ENCODE data around the gene NRL. TPM values are rescaled to one million over a fixed set of nuclear protein-coding genes. Genes with fewer than 3 reads are reported as not detected.

Gene NRL
- total RNA-seq, 2 donors from 2014 or later, result 1.2 to 1.5 TPM

DNA sequence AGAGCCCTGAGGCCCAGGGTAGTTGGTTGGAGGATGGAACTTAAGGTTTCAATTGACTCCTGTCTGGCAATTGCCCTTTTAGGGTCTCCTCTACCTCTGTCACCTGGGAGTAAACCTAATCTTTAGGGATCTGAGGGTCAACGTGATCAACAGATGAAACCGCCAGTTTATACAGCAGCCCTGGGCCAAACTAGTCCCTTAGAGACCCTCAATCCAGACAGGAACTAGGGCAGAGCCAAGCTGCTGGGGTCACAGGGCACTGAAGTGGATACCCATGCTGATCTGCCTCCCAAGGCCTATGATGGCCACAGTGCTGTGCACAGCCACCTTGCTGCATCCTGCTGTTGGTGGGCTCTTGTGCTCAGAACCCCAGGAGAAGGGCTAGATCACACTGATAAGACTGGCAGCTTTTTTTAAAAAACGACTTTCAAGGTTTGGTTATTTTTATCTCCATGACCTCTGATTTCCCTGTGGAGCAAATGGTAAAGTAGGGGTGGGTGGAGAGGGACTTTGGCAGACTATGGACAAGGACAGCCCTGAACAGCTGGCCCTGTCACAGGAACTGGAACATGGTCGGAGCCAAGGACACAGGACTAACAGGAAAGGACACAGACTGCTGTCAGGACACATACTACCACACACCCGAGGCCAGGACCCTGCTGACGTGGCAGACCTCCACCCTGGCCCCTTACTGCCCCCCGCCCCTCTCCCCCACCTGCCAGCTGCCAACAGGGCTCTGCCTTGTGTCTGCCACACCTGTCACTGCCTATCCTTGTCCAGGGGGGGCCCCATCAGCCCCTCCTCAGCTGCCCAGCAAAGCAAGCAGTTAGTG, 16.2 kb upstream of the NRL start:
- ATAC-seq, result no peak
- intact Hi-C loops (cut with DNase I, micrococcal nuclease), result no loop called here
- DNase-seq, result no peak

DNA sequence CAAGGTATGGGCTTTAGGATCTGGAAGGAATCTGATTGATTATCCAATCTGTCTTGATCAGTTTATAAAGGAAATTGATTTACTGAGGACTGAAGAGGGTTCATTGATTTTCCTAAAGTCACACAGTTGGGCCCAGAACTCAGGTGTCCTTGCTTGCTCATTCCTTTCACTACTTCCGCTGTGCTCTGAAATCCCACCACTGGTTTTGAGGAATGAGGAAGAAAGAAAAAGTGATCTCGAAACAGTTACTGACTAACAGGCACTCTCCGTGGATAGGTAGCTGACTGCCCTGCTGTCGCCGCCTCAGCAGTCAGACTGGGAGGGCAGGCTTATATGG, 15.6 kb upstream of the NRL start, which contains the start of gene FITM1:
Gene FITM1 (plus strand): TSS at position 280 of the 337 bp plus-strand sequence. CDS start 905 bp downstream, outside the sequence.
- DNase-seq (no peak), ATAC-seq (no peak)
- intact Hi-C loops (cut with DNase I, micrococcal nuclease), result no loop called here

DNA sequence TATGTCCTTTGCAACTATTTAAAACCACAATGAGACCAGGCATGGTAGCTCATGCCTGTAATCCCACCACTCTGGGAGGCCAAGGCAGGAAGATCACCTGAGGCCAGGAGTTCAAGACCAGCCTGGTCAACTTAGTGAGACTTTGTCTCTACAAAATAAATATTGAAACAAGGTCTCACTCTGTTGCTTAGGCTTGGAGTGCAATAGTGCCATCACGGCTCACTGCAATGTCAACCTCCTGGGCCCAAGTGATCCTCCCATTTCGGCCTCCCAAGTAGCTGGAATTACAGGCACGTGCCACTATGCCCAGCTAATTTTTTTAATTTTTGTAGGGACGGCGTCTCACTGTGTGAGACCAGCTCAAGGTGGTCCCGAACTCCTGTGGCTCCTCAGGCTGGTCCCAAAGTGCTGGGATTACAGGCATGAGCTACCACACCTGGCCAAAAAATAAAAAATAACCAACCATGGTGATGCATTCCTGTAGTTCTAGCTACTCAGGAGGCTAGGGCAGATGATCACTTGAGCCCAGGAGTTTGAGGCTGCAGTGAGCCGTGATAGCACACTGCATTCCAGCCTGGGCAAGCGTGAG, 14.8 kb upstream of the NRL start:
- ATAC-seq (no peak), DNase-seq (no peak)
- intact Hi-C loops (cut with DNase I, micrococcal nuclease), result no loop called here

DNA sequence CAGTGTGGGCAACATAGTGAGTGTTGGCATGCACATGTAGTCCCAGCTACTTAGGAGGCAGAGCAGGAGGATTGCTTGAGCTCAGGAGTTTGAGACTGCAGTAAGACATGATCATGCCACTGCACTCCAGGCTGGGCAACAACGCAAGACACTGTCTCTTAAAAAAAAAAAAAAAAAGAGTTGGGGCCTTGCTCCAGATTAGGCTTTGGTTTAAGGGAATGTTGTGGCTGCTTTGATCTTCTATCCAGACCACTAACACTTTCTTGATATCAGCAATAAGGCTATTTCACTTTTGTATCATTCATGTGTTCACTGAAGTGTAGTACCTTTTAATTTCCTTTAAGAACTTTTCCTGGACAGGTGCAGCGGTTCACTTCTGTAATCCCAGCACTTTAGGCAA, 12.9 kb upstream of the NRL start:
- DNase-seq (no peak), ATAC-seq (no peak)
- intact Hi-C loops (cut with DNase I, micrococcal nuclease), result no loop called here

DNA sequence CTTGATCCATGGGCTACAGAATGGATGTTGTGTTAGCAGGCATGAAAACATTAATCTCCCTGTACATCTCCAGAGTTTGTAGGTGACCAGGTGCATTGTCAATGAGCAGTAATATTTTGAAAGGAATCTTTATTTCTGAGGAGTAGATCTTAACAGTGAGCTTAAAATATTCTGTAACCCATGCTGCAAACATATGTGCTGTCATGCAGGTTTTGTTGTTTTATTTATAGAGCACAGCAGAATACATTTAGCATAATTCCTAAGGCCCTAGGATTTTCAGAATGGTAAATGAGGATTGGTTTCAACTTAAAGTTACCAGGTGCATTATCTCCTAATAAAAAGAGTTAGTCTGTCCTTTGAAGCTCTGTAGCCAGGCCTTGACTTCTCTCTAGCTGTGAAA, 12.2 kb upstream of the NRL start:
- intact Hi-C loops (cut with DNase I, micrococcal nuclease), result no loop called here
- ATAC-seq, result no peak
- no peak for DNase-seq

DNA sequence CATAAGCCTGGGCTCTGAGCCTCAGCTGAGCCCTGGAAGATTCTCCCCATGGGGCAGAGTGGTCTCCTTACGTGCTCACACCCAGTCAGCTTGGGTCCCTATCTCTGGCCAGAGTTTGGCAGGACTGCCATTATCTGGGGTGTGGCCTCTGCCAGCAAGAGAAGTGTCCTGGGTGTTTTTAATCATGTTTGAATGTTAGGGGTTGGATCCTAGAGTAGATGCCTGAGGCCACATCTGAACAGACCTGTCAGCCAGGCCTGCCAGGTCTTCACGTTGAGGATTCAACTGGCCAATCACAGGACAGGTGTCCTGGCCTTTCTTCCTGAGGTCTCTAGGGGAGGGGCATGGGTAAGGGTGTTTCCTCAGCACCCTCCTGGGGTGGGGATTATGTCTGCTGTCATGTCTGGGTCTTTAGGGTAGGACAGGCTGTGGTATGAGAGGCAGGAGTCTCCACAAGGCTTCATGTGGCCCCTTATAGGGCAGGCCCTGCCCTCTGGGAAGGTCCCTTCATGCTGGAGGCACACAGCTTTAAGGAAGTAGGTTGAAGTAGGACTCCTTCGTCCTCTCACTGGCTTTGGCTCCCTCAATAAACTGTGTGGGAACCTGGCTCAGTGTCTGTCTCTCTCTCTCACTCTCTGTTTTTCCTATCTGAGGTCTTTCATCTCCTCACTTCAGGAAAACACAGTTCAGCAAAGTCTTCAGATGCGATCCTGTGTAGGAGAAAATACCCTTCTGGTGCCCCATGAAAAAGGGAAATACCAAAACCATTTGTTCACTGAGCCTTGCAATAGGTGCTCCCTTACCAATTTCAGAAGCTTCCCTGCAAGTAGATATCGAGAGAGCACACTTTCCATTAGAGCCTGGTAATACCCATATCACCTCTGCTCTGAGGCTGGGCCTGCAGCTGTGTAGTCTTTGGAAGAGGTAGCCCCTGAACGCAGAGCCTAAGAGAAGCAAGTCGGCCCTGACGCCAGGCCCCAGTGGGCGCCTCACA, 9.0 kb upstream of the NRL start:
- intact Hi-C loops (cut with DNase I, micrococcal nuclease), result no loop called here
- ATAC-seq, result peak; percentile 21
- DNase-seq, result no peak

DNA sequence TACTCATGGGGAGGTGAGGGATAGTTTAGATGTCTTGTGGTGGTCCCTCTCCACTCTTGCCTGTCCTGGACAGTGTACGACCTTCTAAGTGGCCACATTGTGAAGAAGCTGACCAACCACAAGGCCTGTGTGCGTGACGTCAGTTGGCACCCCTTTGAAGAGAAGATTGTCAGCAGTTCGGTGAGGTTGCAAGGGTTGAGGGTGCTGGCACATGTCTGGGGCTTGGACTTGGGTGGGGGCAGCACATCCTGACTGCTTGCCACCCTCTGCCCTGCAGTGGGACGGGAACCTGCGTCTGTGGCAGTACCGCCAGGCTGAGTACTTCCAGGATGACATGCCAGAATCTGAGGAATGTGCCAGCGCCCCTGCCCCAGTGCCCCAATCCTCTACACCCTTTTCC, 8.1 kb upstream of the NRL start:
- ATAC-seq (no peak), DNase-seq (no peak)
- intact Hi-C loops (cut with DNase I, micrococcal nuclease), result no loop called here

DNA sequence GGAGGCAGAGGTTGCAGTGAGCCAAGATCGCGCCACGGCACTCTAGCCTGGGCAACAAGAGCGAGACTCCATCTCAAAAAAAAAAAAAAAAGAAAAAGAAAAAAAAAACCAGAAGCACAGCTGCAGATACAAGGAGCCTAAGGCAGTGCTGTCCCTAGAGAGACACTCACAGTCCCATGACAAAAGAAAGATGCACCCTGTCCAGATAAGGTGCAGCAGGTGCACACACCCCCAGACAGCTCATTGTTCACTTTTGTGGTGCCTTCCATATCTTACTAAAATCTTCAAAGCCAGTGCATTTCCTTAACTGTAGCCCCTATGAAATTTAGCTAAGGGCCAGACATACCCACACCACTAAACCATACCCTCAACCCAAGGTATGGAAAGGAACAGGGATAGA, 7.7 kb upstream of the NRL start:
- no peak for DNase-seq
- no peak for ATAC-seq
- intact Hi-C loops (cut with DNase I, micrococcal nuclease), result no loop called here

DNA sequence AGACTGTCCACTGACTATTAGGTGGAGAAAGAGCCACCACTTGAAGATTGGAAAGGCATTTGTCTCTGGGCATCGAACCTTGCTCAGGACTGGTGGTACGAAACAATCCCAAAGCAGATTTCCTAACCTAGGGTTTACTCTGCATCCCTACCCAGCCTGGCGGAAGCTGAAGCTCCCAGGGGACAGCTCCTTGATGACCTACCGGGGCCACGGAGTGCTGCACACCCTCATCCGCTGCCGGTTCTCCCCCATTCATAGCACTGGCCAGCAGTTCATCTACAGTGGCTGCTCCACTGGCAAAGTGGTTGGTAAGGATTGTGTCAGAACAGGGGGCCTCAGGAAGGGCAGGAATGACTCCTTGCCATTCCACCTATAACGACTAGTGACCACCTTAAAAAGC, 6.5 kb upstream of the NRL start:
- no peak for ATAC-seq
- DNase-seq, result no peak
- intact Hi-C loops (cut with DNase I, micrococcal nuclease), result no loop called here

DNA sequence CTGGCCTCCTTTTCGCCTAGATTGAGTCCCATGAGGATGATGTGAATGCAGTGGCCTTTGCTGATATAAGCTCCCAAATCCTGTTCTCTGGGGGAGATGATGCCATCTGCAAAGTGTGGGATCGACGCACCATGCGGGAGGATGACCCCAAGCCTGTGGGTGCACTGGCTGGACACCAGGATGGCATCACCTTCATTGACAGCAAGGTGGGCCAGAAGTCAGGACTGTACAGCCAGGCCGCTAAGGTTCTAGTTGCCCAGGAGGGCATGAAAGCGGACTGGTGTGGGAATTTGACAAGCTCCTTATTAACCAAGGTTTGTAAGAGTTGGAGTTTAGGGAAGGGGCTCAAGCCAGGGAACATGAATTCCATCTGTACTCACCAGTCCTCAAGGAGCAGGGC, 4.9 kb upstream of the NRL start:
- ATAC-seq, result no peak
- intact Hi-C loops (cut with DNase I, micrococcal nuclease), result no loop called here
- DNase-seq, result no peak

DNA sequence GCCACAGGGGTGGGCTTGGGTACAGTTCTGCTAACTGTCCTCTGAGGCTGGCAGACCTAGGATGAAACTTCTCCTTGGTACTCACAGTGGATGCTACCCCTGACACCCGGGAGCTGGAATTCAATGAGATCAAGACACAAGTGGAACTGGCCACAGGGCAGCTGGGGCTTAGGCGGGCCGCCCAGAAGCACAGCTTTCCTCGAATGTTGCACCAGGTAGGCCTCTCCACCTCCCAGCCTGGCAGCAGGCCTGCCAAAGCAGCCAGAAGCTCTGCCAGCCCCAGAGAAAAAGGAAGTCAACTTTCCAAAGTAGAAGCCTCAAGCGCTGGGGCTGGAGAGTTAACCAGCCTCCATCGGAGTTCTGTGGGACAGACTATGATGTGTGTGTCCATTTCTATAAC, 2.4 kb upstream of the NRL start:
- DNase-seq (no peak), ATAC-seq (no peak)
- intact Hi-C loops (cut with DNase I, micrococcal nuclease), result no loop called here

DNA sequence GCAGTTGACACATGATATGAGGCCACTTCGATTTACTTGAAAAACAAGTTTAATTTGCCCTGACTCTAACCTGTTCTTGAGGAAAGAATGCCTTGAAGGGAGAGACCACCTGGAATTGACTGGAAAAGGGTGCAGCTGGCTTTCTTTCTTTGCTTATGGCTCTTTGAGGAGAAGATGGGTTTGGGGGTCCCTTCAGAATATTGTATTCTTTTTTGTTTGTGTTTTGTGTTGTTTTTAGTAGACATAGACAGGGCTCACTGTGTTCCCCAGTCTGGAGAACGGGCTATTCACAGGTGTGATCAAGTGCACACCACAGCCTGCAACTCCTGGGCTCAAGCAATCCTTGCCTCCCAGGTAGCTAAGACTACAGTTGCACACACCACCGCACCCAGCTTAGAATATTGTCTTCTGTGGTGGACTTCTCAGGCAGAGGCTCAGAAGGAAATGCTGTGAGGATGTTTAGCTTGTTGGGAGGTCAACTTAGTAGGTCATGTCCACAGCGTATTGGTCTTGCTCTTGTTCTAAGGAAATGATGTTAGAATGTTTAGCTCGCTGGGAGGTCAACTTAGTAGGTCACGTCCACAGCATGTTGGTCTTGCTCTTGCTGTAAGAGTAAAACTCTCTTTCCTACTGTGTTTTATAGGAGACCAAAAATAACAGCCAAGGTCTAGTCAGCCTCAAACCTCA, 1.5 kb upstream of the NRL start:
- DNase-seq, result no peak
- no peak for ATAC-seq
- intact Hi-C loops (cut with DNase I, micrococcal nuclease), result no loop called here

DNA sequence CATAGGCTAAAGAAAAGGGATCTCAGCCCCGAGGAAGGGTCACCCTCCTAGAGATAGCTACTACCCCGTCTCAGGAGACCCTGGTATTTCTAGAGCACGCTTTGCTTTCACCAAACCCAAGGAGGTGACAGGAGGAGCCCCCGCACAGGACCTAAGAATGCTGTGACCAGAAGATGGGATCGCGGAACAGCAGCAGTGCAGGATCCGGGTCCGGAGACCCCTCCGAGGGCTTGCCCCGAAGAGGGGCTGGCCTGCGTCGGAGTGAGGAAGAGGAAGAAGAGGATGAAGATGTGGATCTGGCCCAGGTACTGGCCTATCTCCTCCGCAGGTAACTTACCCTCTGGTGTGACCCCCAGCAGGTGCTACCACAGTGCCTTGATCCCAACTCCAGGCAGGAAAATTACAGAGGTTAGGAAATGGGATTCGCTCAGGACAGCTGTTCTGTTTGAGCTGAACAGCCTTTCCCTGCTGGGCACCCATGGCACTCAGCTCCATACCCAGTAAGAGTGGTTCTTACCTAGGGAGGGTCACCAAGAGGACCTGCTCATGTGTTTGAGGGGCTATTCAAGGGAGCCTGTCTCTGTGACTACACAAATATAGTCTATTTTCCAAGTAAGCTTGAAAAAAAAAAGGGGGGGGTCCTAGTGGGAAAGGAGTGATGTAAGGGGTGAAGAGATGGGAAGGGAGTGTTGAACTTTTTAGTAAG, 826 bp upstream of the NRL start:
- intact Hi-C loops (cut with DNase I, micrococcal nuclease), result no loop called here
- DNase-seq (peak in 1 of 2 donors; percentile 31), ATAC-seq (no peak)

DNA sequence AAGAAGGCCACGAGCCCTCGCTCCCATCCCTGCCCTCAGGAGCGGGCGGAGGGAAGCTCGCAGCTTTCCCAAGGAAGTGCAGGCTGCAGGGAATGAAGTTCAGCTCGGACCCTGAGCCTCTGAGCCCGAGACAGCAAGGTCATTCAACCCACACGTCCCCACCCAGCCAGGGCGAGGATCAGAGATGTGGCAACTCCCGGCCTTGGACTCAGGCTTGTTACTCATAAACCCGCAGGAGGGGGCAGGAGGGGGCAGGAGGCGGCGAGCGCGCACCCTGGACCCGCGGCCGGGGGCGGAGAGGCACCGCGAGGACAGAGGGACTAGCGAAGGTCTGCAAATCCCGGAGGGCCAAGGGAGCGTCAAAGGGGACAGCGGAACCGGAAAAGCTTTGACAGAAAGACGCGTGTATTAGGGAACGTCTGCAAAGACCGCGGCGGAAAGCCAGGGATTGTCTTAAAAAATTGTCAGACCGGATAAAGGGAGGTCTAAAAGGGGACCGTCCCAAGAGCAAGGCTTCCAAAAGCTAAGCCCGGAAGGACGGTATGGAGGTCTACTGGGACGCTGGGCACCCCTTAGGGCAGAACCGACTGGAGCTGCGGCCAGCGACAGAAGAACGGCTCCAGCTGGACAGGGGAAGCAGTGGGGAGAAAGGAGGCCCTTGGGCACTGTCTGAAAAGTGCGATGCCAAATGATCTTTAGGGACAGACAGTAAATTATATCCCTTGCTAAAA, 783 bp downstream of the NRL start:
- DNase-seq (peak; percentile 90 to 94), ATAC-seq (peak; percentile 67)
- intact Hi-C loops (cut with DNase I, micrococcal nuclease), result no loop called here

DNA sequence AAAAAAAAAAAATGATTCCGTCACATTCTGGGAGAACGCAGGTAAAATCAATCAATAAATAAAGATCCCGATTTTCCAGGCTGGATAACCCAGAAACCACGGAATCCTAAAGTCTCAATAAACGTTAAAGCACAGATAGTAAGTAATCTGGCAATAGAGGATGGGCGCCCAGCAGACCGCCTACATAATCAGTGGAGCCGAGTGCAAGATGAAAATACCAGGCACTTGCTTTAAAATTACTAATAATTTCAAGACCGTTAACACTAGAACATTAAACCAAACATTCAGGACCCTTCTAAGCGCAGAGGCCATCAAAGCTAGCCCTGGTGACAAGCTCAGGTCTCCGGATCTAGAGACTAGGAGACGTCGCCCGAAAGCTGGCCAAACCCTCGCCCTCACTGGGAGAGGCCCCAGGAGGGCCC, 1.4 kb downstream of the NRL start:
- ATAC-seq (no peak), DNase-seq (no peak)
- intact Hi-C loops (cut with DNase I, micrococcal nuclease), result no loop called here

DNA sequence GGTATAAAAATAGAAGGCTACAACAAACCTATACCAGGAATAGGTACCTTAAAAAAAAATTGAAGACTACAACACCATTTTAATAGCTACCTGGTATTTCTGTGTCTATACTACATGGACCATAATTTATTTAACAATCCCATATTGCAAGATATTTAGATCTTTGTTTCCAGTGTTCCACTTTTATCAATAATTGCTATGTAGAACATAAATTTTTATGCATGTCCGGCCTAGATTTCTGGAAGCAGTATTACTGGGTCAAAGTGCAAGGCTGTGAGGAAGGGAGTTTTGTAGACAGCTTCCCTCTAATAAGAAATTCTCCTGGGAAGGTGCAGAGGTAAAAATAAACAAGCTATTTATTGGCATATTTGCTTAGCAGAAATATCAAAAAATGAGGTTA, 4.2 kb downstream of the NRL start:
- ATAC-seq (no peak), DNase-seq (no peak)
- intact Hi-C loops (cut with DNase I, micrococcal nuclease), result no loop called here

DNA sequence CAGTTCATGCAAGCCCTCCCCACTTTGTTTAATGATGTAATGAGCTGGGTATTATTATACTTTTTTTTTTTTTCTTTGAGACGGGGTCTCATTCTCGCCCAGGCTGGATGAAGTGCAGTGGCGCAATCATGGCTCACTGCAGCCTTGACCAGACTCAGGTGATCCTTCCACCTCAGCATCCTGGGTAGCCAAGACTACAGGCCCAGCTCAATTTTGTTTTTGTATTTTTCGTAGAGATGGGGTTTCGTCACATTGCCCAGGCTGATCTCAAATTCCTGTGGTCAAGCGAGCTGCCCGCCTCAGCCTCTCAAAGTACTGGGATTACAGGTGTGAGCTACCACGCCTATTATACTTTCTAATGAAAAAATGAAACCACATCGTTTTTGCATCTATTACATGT, 4.7 kb downstream of the NRL start:
- DNase-seq (no peak), ATAC-seq (no peak)
- intact Hi-C loops (cut with DNase I, micrococcal nuclease), result no loop called here

DNA sequence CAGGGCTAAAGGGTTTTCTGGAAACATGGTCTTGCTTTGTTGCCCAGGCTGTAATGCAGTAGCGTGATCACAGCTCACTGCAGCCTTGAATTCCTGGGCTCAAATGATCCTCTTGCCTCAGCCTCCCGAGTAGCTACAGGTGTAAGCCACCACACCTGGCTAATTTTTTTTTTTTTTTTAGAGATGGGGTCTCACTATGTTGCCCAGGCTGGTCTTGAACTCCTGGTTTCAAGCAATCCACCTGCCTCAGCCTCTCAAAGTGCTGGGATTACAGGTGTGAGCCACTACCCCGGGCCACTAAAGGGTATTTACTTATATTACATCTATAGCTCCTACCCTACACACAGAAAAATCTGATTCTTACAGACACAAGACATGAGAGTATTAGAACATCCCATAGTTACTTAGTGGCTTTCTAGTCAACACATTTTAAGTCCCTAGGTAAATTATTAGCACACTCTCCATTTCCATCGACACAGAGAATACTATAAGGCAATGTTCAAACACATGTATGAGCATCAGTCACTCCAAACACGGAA, 6.3 kb downstream of the NRL start:
- intact Hi-C loops (cut with DNase I, micrococcal nuclease), result no loop called here
- no peak for DNase-seq
- ATAC-seq, result no peak
